Measurements from ENCODE around the gene C2orf42.

DNA sequence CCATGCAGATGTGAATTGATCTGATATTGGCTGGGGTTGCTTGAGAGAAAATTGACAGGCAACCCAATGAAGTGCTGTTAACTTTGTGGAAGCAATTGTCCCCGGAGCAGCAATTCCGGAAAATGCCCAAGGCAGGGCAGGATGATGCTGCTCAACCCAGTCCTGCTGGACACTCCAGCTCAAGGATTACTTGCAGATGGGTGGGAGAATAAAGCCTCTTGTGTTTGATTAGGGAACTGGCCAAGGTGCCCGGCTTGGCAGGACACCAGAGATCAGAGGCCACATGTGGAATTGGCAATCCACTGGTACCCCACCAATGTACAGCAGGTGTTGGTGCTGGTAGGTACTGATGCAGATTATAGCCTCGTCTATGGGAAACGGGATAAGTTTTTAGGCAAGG, 12.3 kb upstream of the C2orf42 start:
- TF ChIP-seq POLR2AphosphoS5 (IDR thresholded peaks at IDR 0.05; ENCODE audit: low read depth, low read length) (no peak), POLR2A (IDR thresholded peaks at IDR 0.05; ENCODE audit: low read depth, low read length) (no peak), TAF1 (IDR thresholded peaks at IDR 0.05; ENCODE audit: borderline replicate concordance, low read depth, low read length) (no peak)
